Retinal pigment epithelial cell (primary cell): ENCODE results near the gene UBAC2.
"Not testable (repeated sequence)": the region's sequence is repeated elsewhere in the genome, so short reads cannot be mapped to it uniquely, and the experiment has no call there.

ENCODE experiments used
- DNase-seq: peaks from one replicate; pipeline ENCODE4 v3.0.0-alpha.2; 2010; ENCODE audit warnings: low read depth
- H3K4me3 ChIP-seq: 2 replicates; pipeline ENCODE4 v1.5.1; 2011; ENCODE audit warnings: mild to moderate bottlenecking, low read length, control low read depth, moderate library complexity
- CTCF ChIP-seq: conservative IDR thresholded peaks from 2 replicates; pipeline ENCODE4 v1.5.1; 2011; ENCODE audit warnings: low read depth, low read length, control low read depth, inconsistent platforms

Gene UBAC2

GRCh38 chr13:99391781-99392469 is 191.3 kb downstream of the UBAC2 start:
- H3K4me3 ChIP-seq, result no peak overlapping the region
- no peak for TF ChIP-seq CTCF
- DNase-seq, result no peak

GRCh38 chr13:99392470-99393135 is 191.9 kb downstream of the UBAC2 start:
- TF ChIP-seq CTCF, result no peak
- no peak for DNase-seq
- no peak overlapping the region for H3K4me3 ChIP-seq

GRCh38 chr13:99393391-99393790 is 192.7 kb downstream of the UBAC2 start:
- DNase-seq, H3K4me3 ChIP-seq: not testable (repeated sequence)

GRCh38 chr13:99393791-99394735 is 193.4 kb downstream of the UBAC2 start:
- no peak for TF ChIP-seq CTCF
- DNase-seq, result no peak
- H3K4me3 ChIP-seq, result no peak overlapping the region

GRCh38 chr13:99395436-99395835 is 194.8 kb downstream of the UBAC2 start:
- no peak overlapping the region for H3K4me3 ChIP-seq
- TF ChIP-seq CTCF, result no peak
- no peak for DNase-seq

- no peak for TF ChIP-seq CTCF
- no peak overlapping the region for H3K4me3 ChIP-seq
- DNase-seq, result no peak
Measured at GRCh38 chr13:99396446-99396845, 195.8 kb downstream of the UBAC2 start.

GRCh38 chr13:99398071-99398470 is 197.4 kb downstream of the UBAC2 start:
- no peak for DNase-seq
- no peak for TF ChIP-seq CTCF
- no peak overlapping the region for H3K4me3 ChIP-seq
